Effector memory CD4-positive, alpha-beta T cell (primary cell): ENCODE results near the gene SLC2A14.
"Not testable (repeated sequence)": the region's sequence is repeated elsewhere in the genome, so short reads cannot be mapped to it uniquely, and the experiment has no call there.

Source experiments
- DNase-seq, 3 donors: peaks; one replicate each; pipeline ENCODE4 v3.0.0-alpha.2; 2020
- H3K27ac ChIP-seq: 2 replicates; pipeline ENCODE4 v1.7.0; 2013; ENCODE audit warnings: mild to moderate bottlenecking, low read length, moderate library complexity; ENCODE audit not compliant: insufficient read depth, poor library complexity, severe bottlenecking
- H3K27me3 ChIP-seq: replicated peaks from 2 replicates; pipeline ENCODE4 v1.7.0; 2013; ENCODE audit warnings: mild to moderate bottlenecking, low read length; ENCODE audit not compliant: insufficient read depth, control insufficient read depth, poor library complexity, severe bottlenecking
- H3K36me3 ChIP-seq: 2 replicates; pipeline ENCODE4 v1.7.0; 2013; ENCODE audit warnings: mild to moderate bottlenecking, low read length, moderate library complexity; ENCODE audit not compliant: control insufficient read depth, insufficient read depth
- H3K4me1 ChIP-seq: 2 replicates; pipeline ENCODE4 v1.7.0; 2013; ENCODE audit warnings: low read length, mild to moderate bottlenecking; ENCODE audit not compliant: control insufficient read depth, insufficient read depth, poor library complexity, severe bottlenecking
- H3K4me3 ChIP-seq: 2 replicates; pipeline ENCODE4 v1.7.0; 2013; ENCODE audit warnings: low read length, low read depth, mild to moderate bottlenecking; ENCODE audit not compliant: insufficient read depth, poor library complexity, severe bottlenecking
- H3K9me3 ChIP-seq: 2 replicates; pipeline ENCODE4 v1.7.0; 2013; ENCODE audit warnings: mild to moderate bottlenecking, low read length, moderate library complexity; ENCODE audit not compliant: control insufficient read depth

Gene SLC2A14

GRCh38 chr12:7787574-7788293 is 85.0 kb downstream of the SLC2A14 start:
- no peaks in the 10 kb centered on the region for H3K9me3 ChIP-seq
- no peak overlapping the region for H3K4me3 ChIP-seq
- H3K36me3 ChIP-seq = no peaks in the 10 kb centered on the region
- no peaks in the 10 kb centered on the region for H3K27me3 ChIP-seq
- no peak overlapping the region for H3K27ac ChIP-seq
- no peak for DNase-seq
- H3K4me1 ChIP-seq = no peaks in the 10 kb centered on the region

- Histone ChIP-seq H3K27me3 (no peaks in the 10 kb centered on the region), H3K4me3 (no peak overlapping the region), H3K27ac (no peak overlapping the region), H3K4me1 (no peaks in the 10 kb centered on the region), H3K9me3 (no peaks in the 10 kb centered on the region), H3K36me3 (no peaks in the 10 kb centered on the region)
- no peak for DNase-seq
Observed at GRCh38 chr12:7784701-7785100, 88.0 kb downstream of the SLC2A14 start.

GRCh38 chr12:7783433-7783832 is 89.3 kb downstream of the SLC2A14 start:
- H3K36me3 ChIP-seq, H3K4me3 ChIP-seq, DNase-seq, H3K9me3 ChIP-seq, H3K27me3 ChIP-seq, H3K4me1 ChIP-seq, H3K27ac ChIP-seq: not testable (repeated sequence)

- no peaks in the 10 kb centered on the region for H3K9me3 ChIP-seq
- H3K27me3 ChIP-seq = no peaks in the 10 kb centered on the region
- H3K4me1 ChIP-seq = no peaks in the 10 kb centered on the region
- no peaks in the 10 kb centered on the region for H3K36me3 ChIP-seq
- H3K4me3 ChIP-seq = no peak overlapping the region
- no peak overlapping the region for H3K27ac ChIP-seq
- DNase-seq = no peak
Observed at GRCh38 chr12:7782055-7782454, 90.7 kb downstream of the SLC2A14 start.

- Histone ChIP-seq H3K36me3 (no peaks in the 10 kb centered on the region), H3K9me3 (no peaks in the 10 kb centered on the region), H3K27me3 (no peaks in the 10 kb centered on the region), H3K4me3 (no peak overlapping the region), H3K4me1 (no peaks in the 10 kb centered on the region), H3K27ac (no peak overlapping the region)
- DNase-seq = no peak
Observed at GRCh38 chr12:7781274-7781673, 91.4 kb downstream of the SLC2A14 start.

GRCh38 chr12:7769999-7770398 is 102.7 kb downstream of the SLC2A14 start:
- H3K27me3 ChIP-seq = no peaks in the 10 kb centered on the region
- no peak overlapping the region for H3K27ac ChIP-seq
- H3K36me3 ChIP-seq = no peaks in the 10 kb centered on the region
- DNase-seq = no peak
- no peak overlapping the region for H3K4me3 ChIP-seq
- H3K4me1 ChIP-seq = no peaks in the 10 kb centered on the region
- no peaks in the 10 kb centered on the region for H3K9me3 ChIP-seq
